Skeletal muscle tissue (tissue), 4 donors: ENCODE results near the gene TOMM20. TPM values are rescaled to one million over a fixed set of nuclear protein-coding genes. Genes with fewer than 3 reads are reported as not detected.
A peak's percentile ranks its signal among the peaks of the same experiment; 100 is the strongest.
"Not testable (repeated sequence)": the region's sequence is repeated elsewhere in the genome, so short reads cannot be mapped to it uniquely, and the experiment has no call there.

ENCODE experiments used
- H3K27ac ChIP-seq: one replicate; pipeline ENCODE4 v1.7.0; 2013; ENCODE audit warnings: mild to moderate bottlenecking, low read depth, low read length, inconsistent platforms
- H3K27me3 ChIP-seq, 3 donors: one replicate each; pipeline ENCODE4 v1.7.0; 2013; ENCODE audit warnings: low read length in 3 of 3; ENCODE audit not compliant: control insufficient read depth in 3 of 3, insufficient read depth in 3 of 3
- H3K36me3 ChIP-seq, 3 donors: one replicate each; pipeline ENCODE4 v1.7.0; 2013; ENCODE audit warnings: low read length in 3 of 3; ENCODE audit not compliant: control insufficient read depth in 3 of 3, insufficient read depth in 3 of 3
- H3K4me1 ChIP-seq, 3 donors: one replicate each; pipeline ENCODE4 v1.7.0; 2013; ENCODE audit warnings: low read length in 3 of 3, mild to moderate bottlenecking in 3 of 3; ENCODE audit not compliant: control insufficient read depth in 3 of 3, insufficient read depth in 3 of 3
- H3K4me3 ChIP-seq, 3 donors: one replicate each; pipeline ENCODE4 v1.7.0; 2013; ENCODE audit warnings: low read length in 3 of 3
- H3K9ac ChIP-seq, 3 donors: one replicate each; pipeline ENCODE4 v1.7.0; 2013; ENCODE audit warnings: low read length in 3 of 3, mild to moderate bottlenecking in 3 of 3, moderate library complexity in 2 of 3, low read depth in 1 of 3
- H3K9me3 ChIP-seq, 3 donors: one replicate each; pipeline ENCODE4 v1.7.0; 2013; ENCODE audit warnings: low read length in 3 of 3; ENCODE audit not compliant: control insufficient read depth in 3 of 3
- total RNA-seq: library from RNA; depleted of rRNA; stranded (reverse); fragments of >200 nt; gene quantifications from one replicate; pipeline ENCODE4 v1.2.3, GENCODE V29; 2014
- donor health status: Osteomylitis.

TOMM20 gene
- total RNA-seq, 1 donor from 2014 or later = 67.8 TPM

DNA sequence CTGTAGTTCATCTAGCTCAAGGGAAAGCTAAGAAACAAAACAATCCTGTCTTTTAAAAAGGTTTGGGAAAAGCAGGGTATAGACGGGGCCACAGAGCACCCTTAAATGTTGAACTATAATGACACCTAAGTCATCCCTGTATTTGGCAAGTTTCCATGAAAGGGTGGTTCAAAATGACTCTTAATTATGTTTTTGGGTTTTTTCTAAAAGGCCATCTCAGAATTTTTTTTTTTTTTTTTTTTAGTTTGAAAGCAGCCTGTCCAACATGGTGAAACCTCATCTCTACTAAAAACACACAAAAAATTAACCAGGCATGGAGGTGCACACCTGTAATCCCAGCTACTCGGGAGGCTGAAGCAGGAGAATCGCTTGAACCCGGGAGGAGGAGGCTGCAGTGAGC is 22.2 kb downstream of the TOMM20 start:
- Histone ChIP-seq H3K9me3 (no peaks in the 10 kb centered on the region), H3K4me1 (peaks cover 6 to 10% (median 6%) of the 10 kb centered on the region in 3 donors), H3K27me3 (no peaks in the 10 kb centered on the region), H3K9ac (no peak overlapping the region), H3K4me3 (no peak overlapping the region), H3K27ac (no peak overlapping the region), H3K36me3 (peaks cover 16 to 26% (median 19%) of the 10 kb centered on the region in 3 donors)

- H3K27ac ChIP-seq = no peak overlapping the region
- H3K4me3 ChIP-seq = no peak overlapping the region
- no peak overlapping the region for H3K9ac ChIP-seq
Observed at GRCh38 chr1:235105051-235106043, 23.3 kb downstream of the TOMM20 start.

DNA sequence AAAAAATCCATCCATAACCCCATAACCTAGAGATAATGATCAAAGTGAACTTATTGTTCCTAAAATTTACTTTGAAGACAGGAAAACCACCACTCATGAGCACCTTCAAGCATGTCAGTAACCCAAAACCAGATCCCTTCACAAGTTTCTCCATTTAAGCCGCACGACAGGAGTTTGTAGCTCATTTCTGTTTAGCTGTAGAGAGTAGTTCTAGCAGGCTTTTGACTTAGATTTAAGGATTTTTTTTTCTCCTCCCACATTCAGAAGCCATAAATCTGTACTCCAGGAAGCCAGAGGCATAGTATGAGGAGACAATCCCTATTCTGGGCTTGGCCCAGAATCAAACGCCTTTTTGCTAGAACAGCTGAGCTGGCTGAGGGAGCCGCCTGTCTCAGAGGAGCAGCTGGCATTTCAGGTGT is 25.6 kb downstream of the TOMM20 start:
- Histone ChIP-seq H3K9ac (peak overlapping the region in 1 of 3 donors; percentile 19), H3K27ac (no peak overlapping the region), H3K9me3 (no peaks in the 10 kb centered on the region)

More at GRCh38 chr1:235105051-235106043, 23.3 kb downstream of the TOMM20 start:
- Histone ChIP-seq H3K27me3 (no peaks in the 10 kb centered on the region), H3K36me3 (peaks cover 10 to 22% (median 11%) of the 10 kb centered on the region in 3 donors), H3K9me3 (no peaks in the 10 kb centered on the region), H3K4me1 (peaks cover 6 to 10% (median 6%) of the 10 kb centered on the region in 3 donors)

GRCh38 chr1:235102259-235102582 is 26.4 kb downstream of the TOMM20 start:
- Histone ChIP-seq H3K27ac (no peak overlapping the region), H3K4me3 (no peak overlapping the region), H3K9ac (no peak overlapping the region), H3K36me3 (peaks cover 0 to under 1% (median 0%) of the 10 kb centered on the region in 3 donors), H3K4me1 (peaks cover 6 to 13% (median 9%) of the 10 kb centered on the region in 3 donors), H3K27me3 (no peaks in the 10 kb centered on the region), H3K9me3 (no peaks in the 10 kb centered on the region)

More for the DNA sequence above, 25.6 kb downstream of the TOMM20 start:
- Histone ChIP-seq H3K4me1 (peaks cover 6 to 13% (median 9%) of the 10 kb centered on the region in 3 donors), H3K4me3 (no peak overlapping the region), H3K36me3 (peaks cover under 1 to 8% (median 5%) of the 10 kb centered on the region in 3 donors), H3K27me3 (no peaks in the 10 kb centered on the region)

- no peak overlapping the region for H3K9ac ChIP-seq
- H3K9me3 ChIP-seq = no peaks in the 10 kb centered on the region
- H3K4me1 ChIP-seq = peaks cover 6 to 13% (median 9%) of the 10 kb centered on the region in 3 donors
- no peaks in the 10 kb centered on the region for H3K27me3 ChIP-seq
- H3K4me3 ChIP-seq = no peak overlapping the region
- no peaks in the 10 kb centered on the region for H3K36me3 ChIP-seq
- H3K27ac ChIP-seq = no peak overlapping the region
Observed at GRCh38 chr1:235101558-235102258, 26.9 kb downstream of the TOMM20 start.

GRCh38 chr1:235100194-235100772 is 28.4 kb downstream of the TOMM20 start:
- no peak overlapping the region for H3K4me3 ChIP-seq
- H3K9ac ChIP-seq = no peak overlapping the region
- no peaks in the 10 kb centered on the region for H3K9me3 ChIP-seq
- H3K27ac ChIP-seq = no peak overlapping the region
- peaks cover 6 to 13% (median 9%) of the 10 kb centered on the region in 3 donors for H3K4me1 ChIP-seq
- no peaks in the 10 kb centered on the region for H3K36me3 ChIP-seq
- no peaks in the 10 kb centered on the region for H3K27me3 ChIP-seq

- no peaks in the 10 kb centered on the region for H3K9me3 ChIP-seq
- peaks cover 2 to 5% (median 5%) of the 10 kb centered on the region in 3 donors for H3K4me1 ChIP-seq
- no peak overlapping the region for H3K9ac ChIP-seq
- no peak overlapping the region for H3K4me3 ChIP-seq
- no peaks in the 10 kb centered on the region for H3K27me3 ChIP-seq
- H3K36me3 ChIP-seq = no peaks in the 10 kb centered on the region
- no peak overlapping the region for H3K27ac ChIP-seq
Observed at GRCh38 chr1:235098991-235099390, 29.6 kb downstream of the TOMM20 start.

- no peak overlapping the region for H3K4me3 ChIP-seq
- no peaks in the 10 kb centered on the region for H3K27me3 ChIP-seq
- no peak overlapping the region for H3K9ac ChIP-seq
- H3K9me3 ChIP-seq = no peaks in the 10 kb centered on the region
- peaks cover 5 to 6% (median 6%) of the 10 kb centered on the region in 3 donors for H3K4me1 ChIP-seq
- no peak overlapping the region for H3K27ac ChIP-seq
- H3K36me3 ChIP-seq = no peaks in the 10 kb centered on the region
Observed at GRCh38 chr1:235098547-235098946, 30.1 kb downstream of the TOMM20 start.

DNA sequence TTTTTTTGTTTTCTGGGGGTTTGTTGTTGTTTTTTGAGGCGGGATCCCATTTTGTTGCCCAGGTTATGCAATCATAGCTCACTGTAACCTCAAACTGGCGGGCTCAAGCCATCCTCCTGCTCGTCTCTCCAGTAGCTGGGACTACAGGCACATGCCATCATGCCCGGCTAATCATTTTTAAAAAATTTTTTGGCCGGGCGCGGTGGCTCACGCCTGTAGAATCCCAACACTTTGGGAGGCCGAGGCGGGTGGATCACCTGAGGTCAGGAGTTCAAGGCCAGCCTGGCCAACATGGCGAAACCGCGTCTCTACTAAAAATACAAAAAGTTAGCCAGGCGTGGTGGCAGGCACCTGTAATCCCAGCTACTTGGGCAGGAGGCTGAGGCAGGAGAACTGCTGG is 31.1 kb downstream of the TOMM20 start:
- H3K4me1 ChIP-seq = peaks cover 10 to 13% (median 12%) of the 10 kb centered on the region in 3 donors
- H3K27me3 ChIP-seq, H3K36me3 ChIP-seq, H3K27ac ChIP-seq, H3K9me3 ChIP-seq, H3K9ac ChIP-seq, H3K4me3 ChIP-seq: not testable (repeated sequence)
